ENCODE results near the gene ADCY6. TPM values are rescaled to one million over a fixed set of nuclear protein-coding genes. Genes with fewer than 3 reads are reported as not detected.
"Not testable (repeated sequence)": the region's sequence is repeated elsewhere in the genome, so short reads cannot be mapped to it uniquely, and the experiment has no call there.

The ADCY6 gene
- total RNA-seq, 1 experiment from 2014 or later, result 48.3 TPM

DNA sequence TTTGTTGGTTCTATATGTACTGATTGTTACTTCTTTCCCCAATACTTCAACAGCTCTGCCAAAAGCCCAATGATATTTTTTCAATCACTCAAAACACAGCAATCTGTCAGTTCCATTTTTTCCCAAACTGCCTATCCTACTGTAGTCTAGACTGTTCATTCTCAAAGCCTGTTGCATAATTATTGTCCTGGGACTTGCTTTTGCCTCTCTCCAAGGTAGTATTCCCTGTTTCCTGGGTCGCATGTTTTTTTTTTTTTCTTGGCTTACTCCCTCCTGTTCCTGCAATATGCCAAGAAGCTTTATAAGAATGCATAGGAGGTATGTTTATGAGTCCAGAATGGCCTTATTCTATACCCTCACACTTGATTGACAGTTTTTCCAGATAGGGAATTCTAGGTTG lies 52.4 kb downstream of the ADCY6 start:
- Histone ChIP-seq H3K4me3 (no peak overlapping the region), H3K27me3 (ENCODE audit: insufficient read depth, low read depth) (0 out of 2 replicates have a peak, but pooled peaks cover 6% of the 10 kb centered on the region), H3K4me1 (replicated peaks; ENCODE audit: insufficient read depth) (no peaks in the 10 kb centered on the region), H2AFZ (no peak overlapping the region), H3K36me3 (ENCODE audit: low read depth) (no peaks in the 10 kb centered on the region), H3K9me2 (ENCODE audit: insufficient read depth) (no peaks in the 10 kb centered on the region), H3K79me2 (ENCODE audit: low read depth) (no peaks in the 10 kb centered on the region), H3K4me2 (no peak overlapping the region), H3K9me3 (ENCODE audit: insufficient read depth, low read depth) (no peaks in the 10 kb centered on the region), H3F3A (ENCODE audit: insufficient read depth, low read depth) (no peaks in the 10 kb centered on the region), H4K20me1 (ENCODE audit: insufficient read depth) (no peaks in the 10 kb centered on the region), H3K27ac (no peak overlapping the region)
- DNase-seq, result no peak
- no TSS peak for BruUV-seq (replicated peaks)
- intact Hi-C loops (cut with micrococcal nuclease; ENCODE audit: unreplicated experiment), result no loop called here
- TF ChIP-seq CTCF (conservative IDR thresholded peaks at IDR 0.05) (no peak), EZH2 (IDR thresholded peaks at IDR 0.05; ENCODE audit: low read depth) (no peak)
- ChIA-PET POLR2A (ENCODE audit: unreplicated experiment) (interaction anchor here (0.6 kb wide), 1 partner anchor 34 kb away, joined by 5 read pairs; no protein-coding TSS in a partner anchor), CTCF (no interaction called here)

DNA sequence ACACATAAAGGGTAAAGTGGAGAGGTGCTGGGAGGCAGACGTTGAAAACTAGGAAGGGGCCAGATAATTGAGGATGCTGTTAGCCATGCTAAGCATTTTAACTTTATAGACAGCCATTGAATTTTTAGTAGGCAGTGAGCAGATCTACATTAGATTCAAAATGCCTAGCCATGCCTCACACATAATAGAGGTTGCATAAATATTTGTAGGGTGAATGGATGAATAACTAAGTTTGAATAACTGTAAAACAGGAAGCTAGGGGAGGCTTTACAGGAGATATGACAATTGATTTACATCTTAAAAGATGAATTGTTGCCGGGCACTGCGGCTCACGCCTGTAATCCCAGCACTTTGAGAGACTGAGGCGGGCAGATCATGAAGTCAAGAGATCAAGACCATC lies 60.1 kb downstream of the ADCY6 start:
- CTCF ChIA-PET, result no interaction called here
- no TSS peak for BruUV-seq (replicated peaks)
- no peak for DNase-seq
- H3F3A ChIP-seq (ENCODE audit: insufficient read depth, low read depth), result no peaks in the 10 kb centered on the region
- H3K79me2 ChIP-seq (ENCODE audit: low read depth), result no peaks in the 10 kb centered on the region
- H3K27ac ChIP-seq, result no peak overlapping the region
- H3K9me3 ChIP-seq (ENCODE audit: insufficient read depth, low read depth), result no peaks in the 10 kb centered on the region
- no peak overlapping the region for H2AFZ ChIP-seq
- H3K36me3 ChIP-seq (ENCODE audit: low read depth), result no peaks in the 10 kb centered on the region
- H3K4me2 ChIP-seq, result no peak overlapping the region
- intact Hi-C loops (cut with micrococcal nuclease; ENCODE audit: unreplicated experiment), result no loop called here
- H3K9me2 ChIP-seq (ENCODE audit: insufficient read depth), result no peaks in the 10 kb centered on the region
- H3K4me1 ChIP-seq (replicated peaks; ENCODE audit: insufficient read depth), result no peaks in the 10 kb centered on the region
- POLR2A ChIA-PET (ENCODE audit: unreplicated experiment), result no interaction called here
- TF ChIP-seq EZH2 (IDR thresholded peaks at IDR 0.05; ENCODE audit: low read depth) (no peak), CTCF (conservative IDR thresholded peaks at IDR 0.05) (no peak)
- H4K20me1 ChIP-seq (ENCODE audit: insufficient read depth), result no peaks in the 10 kb centered on the region
- no peak overlapping the region for H3K4me3 ChIP-seq
- H3K27me3 ChIP-seq (ENCODE audit: insufficient read depth, low read depth), result no peaks in the 10 kb centered on the region

GRCh38 chr12:48720737-48721136 lies 68.2 kb downstream of the ADCY6 start:
- intact Hi-C loops (cut with micrococcal nuclease; ENCODE audit: unreplicated experiment); BruUV-seq (replicated peaks); DNase-seq; POLR2A ChIA-PET (ENCODE audit: unreplicated experiment); H3K4me2 ChIP-seq; H3K27ac ChIP-seq; H3K4me1 ChIP-seq (replicated peaks; ENCODE audit: insufficient read depth); H3K36me3 ChIP-seq (ENCODE audit: low read depth); H2AFZ ChIP-seq; CTCF ChIA-PET; H3K9me2 ChIP-seq (ENCODE audit: insufficient read depth); H4K20me1 ChIP-seq (ENCODE audit: insufficient read depth); H3K4me3 ChIP-seq; H3K27me3 ChIP-seq (ENCODE audit: insufficient read depth, low read depth); H3K79me2 ChIP-seq (ENCODE audit: low read depth): not testable (repeated sequence)
- Histone ChIP-seq H3K9me3 (ENCODE audit: insufficient read depth, low read depth) (peaks cover 12% of the 10 kb centered on the region; the same call in 1 of the 2 replicates), H3F3A (ENCODE audit: insufficient read depth, low read depth) (peaks cover 27% of the 10 kb centered on the region)

GRCh38 chr12:48720171-48720570 lies 68.7 kb downstream of the ADCY6 start:
- H3K27ac ChIP-seq; POLR2A ChIA-PET (ENCODE audit: unreplicated experiment); H2AFZ ChIP-seq; H3K36me3 ChIP-seq (ENCODE audit: low read depth); intact Hi-C loops (cut with micrococcal nuclease; ENCODE audit: unreplicated experiment); H3K27me3 ChIP-seq (ENCODE audit: insufficient read depth, low read depth); H4K20me1 ChIP-seq (ENCODE audit: insufficient read depth); CTCF ChIA-PET; H3K4me1 ChIP-seq (replicated peaks; ENCODE audit: insufficient read depth); H3K4me3 ChIP-seq; BruUV-seq (replicated peaks); H3K9me2 ChIP-seq (ENCODE audit: insufficient read depth); DNase-seq; H3K4me2 ChIP-seq: not testable (repeated sequence)
- Histone ChIP-seq H3K9me3 (ENCODE audit: insufficient read depth, low read depth) (peaks cover 12% of the 10 kb centered on the region; the same call in 1 of the 2 replicates), H3K79me2 (ENCODE audit: low read depth) (peaks cover 13% of the 10 kb centered on the region), H3F3A (ENCODE audit: insufficient read depth, low read depth) (peaks cover 33% of the 10 kb centered on the region)

GRCh38 chr12:48719002-48719401 lies 69.9 kb downstream of the ADCY6 start:
- H2AFZ ChIP-seq; H3K9me2 ChIP-seq (ENCODE audit: insufficient read depth); H3K4me2 ChIP-seq; BruUV-seq (replicated peaks); H3K27me3 ChIP-seq (ENCODE audit: insufficient read depth, low read depth); H3K4me3 ChIP-seq; CTCF ChIA-PET; intact Hi-C loops (cut with micrococcal nuclease; ENCODE audit: unreplicated experiment); DNase-seq; POLR2A ChIA-PET (ENCODE audit: unreplicated experiment); H3K36me3 ChIP-seq (ENCODE audit: low read depth); H3K27ac ChIP-seq: not testable (repeated sequence)
- Histone ChIP-seq H3F3A (ENCODE audit: insufficient read depth, low read depth) (peaks cover 34% of the 10 kb centered on the region), H3K79me2 (ENCODE audit: low read depth) (peaks cover 24% of the 10 kb centered on the region), H4K20me1 (ENCODE audit: insufficient read depth) (peaks cover 12% of the 10 kb centered on the region), H3K9me3 (ENCODE audit: insufficient read depth, low read depth) (peaks cover 12% of the 10 kb centered on the region; the same call in 1 of the 2 replicates), H3K4me1 (replicated peaks; ENCODE audit: insufficient read depth) (peaks cover 12% of the 10 kb centered on the region)
